OCI-LY1 (cell line): Measurements from ENCODE around the gene BCR.

ENCODE experiments used
- CTCF ChIP-seq: fragments of 200-600 bp; sonication (generic), shearing (Covaris generic); IDR thresholded peaks from 2 replicates; pipeline ENCODE4 v1.5.1; 2017; ENCODE audit warnings: mild to moderate bottlenecking, antibody characterized with exemption, low read length, moderate library complexity, mixed read lengths
- EZH2 ChIP-seq: fragments of 200-600 bp; sonication (generic), shearing (Covaris generic); IDR thresholded peaks from 2 replicates; pipeline ENCODE4 v1.8.0; 2017; ENCODE audit warnings: borderline replicate concordance, mixed run types, mild to moderate bottlenecking, antibody characterized with exemption, low read length, moderate library complexity, mixed read lengths

DNA sequence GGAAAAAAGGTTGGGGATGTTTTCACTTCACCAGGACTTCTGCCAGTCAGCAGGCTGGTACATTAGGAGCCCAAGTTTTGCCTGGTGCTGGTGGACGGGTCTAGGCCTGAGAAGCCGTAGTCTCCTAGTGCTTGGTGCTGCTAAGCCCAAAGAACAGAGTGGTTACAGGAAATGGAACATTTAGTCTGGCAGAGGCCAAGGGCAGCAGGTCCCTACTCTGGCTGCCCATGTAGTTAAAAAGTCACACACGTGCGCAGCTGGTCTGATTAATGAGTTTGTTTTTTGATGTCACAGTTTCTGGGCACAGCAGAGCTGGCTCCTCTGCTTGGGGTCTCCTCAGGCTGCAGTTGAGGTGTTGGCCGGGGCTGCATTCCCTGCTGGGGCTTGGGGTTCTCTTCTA is 20.6 kb downstream of the BCR start:
- TF ChIP-seq CTCF (no peak), EZH2 (no peak)
